Uterus (tissue), 2 donors: Measurements from ENCODE around the gene KCNQ2.

ENCODE experiments used
- CTCF ChIP-seq, 4 experiments: fragments of 200-600 bp in 2 of 4; fragments of 450-650 bp in 2 of 4; sonication (generic) in 2 of 4; IDR thresholded peaks; one replicate each; pipeline ENCODE4 v1.5.1; 2016 to 2019; ENCODE audit warnings: antibody characterized with exemption in 4 of 4, mild to moderate bottlenecking in 2 of 4, moderate library complexity in 1 of 4
- POLR2A ChIP-seq, 2 donors: fragments of 450-650 bp; IDR thresholded peaks; one replicate each; pipeline ENCODE4 v1.6.1; 2016; ENCODE audit warnings: antibody characterized with exemption in 2 of 2, mild to moderate bottlenecking in 1 of 2, moderate library complexity in 1 of 2

GRCh38 chr20:63494084-63494419 is 21.6 kb upstream of the KCNQ2 start:
- TF ChIP-seq CTCF (IDR thresholded peaks at IDR 0.05) = no peak
- no peak for TF ChIP-seq POLR2A (IDR thresholded peaks at IDR 0.05)
